GM19351 (cell line): Measurements from ENCODE around the gene CCDC170.
"Not testable (repeated sequence)": the region's sequence is repeated elsewhere in the genome, so short reads cannot be mapped to it uniquely, and the experiment has no call there.

ENCODE experiments used
- ATAC-seq: cut with Tn5 transposase; IDR thresholded peaks from one replicate; pipeline ENCODE4 v1.9.1; 2021; ENCODE audit warnings: mild to moderate bottlenecking, moderate library complexity; ENCODE audit not compliant: unreplicated experiment

Gene CCDC170

GRCh38 chr6:151544884-151545283 is 51.1 kb downstream of the CCDC170 start:
- not testable (repeated sequence) for ATAC-seq

DNA sequence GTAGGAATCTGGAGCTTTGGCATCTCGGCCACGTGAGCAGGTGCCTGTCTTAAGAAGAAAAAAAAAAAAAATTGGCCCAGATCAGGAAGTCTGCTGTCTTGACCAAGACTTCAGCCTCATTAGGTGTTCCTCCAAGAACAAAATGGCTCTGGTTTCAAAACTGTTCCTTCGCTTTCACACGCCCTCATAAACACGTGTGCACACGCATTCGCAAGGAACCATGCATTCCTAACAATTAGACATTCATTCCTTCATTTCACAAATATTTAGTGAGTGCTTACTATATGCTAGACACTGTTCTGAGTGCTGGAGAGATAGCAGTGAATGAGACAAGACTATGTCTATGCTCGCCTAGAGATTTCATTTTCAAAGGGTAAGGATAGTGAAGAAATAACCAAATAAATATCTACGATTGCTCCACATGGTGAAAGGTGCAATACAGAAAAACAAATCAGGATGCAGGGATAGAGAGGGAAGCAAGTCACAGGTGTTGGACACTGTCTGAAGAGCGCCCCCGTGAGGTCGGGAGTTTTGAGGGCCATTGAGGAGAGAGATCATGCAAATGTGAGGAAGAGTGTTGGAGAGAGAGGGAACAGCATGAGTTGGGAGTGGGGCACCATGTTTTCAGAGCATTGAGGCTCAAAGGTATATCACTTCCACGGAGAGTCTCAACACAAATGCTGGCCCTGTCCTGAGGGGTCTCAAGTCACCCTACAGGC is 53.3 kb downstream of the CCDC170 start:
- ATAC-seq = no peak

DNA sequence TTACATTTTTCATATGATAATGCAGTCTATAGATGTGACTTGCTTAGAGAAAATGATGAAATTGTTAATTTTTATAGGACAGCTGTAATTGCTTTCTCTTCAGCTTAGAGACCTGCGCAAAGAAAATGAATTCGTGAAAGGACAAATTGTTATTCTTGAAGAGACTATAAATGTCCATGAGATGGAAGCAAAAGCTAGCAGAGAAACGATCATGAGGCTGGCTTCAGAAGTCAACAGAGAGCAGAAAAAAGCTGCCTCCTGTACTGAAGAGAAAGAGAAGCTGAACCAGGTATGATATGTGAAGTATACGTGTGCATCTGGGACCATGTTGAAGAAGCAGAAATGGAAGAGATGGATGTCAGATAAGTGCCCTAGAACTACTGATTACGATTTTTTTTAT is 54.4 kb downstream of the CCDC170 start:
- ATAC-seq = no peak

DNA sequence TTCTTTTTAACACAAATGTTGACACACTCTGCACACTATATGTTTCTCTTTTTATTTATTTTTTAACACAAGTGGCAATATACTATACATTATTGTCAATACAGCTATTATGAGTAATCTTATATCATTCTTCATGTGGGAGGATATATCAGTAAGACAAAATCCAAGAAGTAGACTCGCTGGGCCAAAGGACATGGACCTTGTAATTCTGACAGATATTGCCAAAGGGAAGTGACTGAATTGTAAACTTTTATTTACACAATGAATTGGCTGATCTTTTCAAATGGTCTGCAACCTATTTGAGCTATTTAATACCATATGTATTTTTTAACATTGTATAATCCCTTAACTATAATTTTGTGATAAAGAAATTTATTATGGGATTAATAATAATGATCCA is 56.0 kb downstream of the CCDC170 start:
- ATAC-seq = no peak

DNA sequence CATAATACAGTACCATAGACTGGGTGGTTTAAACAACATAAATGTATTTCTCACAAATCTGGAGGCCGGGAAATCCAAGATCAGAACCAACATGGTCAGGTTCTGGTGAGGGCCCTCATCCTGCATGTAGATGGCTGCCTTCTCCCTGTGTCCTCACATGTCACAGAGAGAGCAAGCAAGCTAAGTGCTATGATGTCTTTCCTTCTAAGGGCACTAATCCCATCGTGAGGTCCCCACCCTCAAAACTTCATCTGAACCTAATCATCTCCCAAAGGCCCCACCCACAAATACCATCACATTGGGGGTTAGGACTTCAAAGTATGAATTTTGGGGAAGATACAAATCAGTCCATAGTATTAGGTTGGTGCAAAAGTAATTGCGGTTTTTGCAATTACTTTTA is 56.8 kb downstream of the CCDC170 start:
- ATAC-seq = no peak

GRCh38 chr6:151551223-151551857 is 57.5 kb downstream of the CCDC170 start:
- no peak for ATAC-seq

DNA sequence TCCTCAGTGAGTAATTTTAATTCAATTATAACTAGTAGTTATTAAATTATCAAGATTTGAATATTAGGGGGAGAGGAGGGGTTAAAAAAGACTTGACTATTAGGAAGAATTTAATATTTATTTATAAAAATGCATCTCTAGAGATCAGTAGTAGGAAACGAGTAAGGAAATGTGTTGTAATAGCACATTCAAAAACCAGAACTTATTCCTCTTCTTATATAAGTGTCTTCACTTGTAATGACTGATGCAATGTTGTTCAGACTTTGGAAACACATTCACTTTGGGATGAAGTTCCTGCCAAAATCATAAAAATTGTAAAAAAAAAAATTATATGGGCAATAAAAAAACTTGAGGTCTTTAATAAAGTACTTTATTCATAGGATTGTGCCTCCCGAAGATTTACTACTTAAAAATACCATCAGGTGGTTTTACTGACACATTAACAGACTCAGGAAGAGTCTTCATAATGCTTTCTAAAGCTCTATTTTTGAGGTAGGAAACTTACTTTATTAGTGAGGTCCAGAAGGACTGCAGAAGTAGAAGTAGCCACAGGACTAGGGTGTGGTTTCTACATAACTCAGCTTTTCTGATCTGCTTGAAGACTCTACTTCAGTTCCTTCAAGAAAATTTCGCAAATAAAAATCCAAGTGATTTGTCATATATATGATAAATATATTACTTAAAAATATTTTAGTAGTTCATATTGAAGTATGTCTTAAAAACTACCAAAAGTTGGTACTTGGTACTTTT is 59.8 kb downstream of the CCDC170 start:
- peak; percentile 52 for ATAC-seq

GRCh38 chr6:151561238-151561637 is 67.4 kb downstream of the CCDC170 start:
- ATAC-seq = no peak

DNA sequence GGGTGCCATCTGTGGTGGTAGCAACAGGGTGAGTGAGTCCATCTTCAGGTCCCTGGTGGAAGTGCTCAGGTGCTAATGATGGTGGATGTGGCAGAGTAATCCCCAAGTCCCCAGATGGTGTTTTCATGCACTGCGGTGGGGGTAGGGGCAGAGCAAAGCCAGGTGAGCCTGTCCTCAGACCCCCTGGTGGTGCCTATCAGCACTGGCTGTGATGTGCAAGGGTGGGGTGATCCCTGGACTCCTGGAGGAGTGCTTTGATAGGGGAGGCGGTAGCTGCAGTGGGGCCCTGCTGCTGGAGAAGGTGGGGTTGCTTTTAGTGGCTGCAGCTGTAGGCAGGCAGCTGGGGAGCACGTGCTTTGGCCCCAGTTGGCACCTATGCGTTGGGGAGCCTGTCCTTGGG is 70.8 kb downstream of the CCDC170 start:
- no peak for ATAC-seq

GRCh38 chr6:151565940-151566339 is 72.1 kb downstream of the CCDC170 start:
- ATAC-seq = no peak

DNA sequence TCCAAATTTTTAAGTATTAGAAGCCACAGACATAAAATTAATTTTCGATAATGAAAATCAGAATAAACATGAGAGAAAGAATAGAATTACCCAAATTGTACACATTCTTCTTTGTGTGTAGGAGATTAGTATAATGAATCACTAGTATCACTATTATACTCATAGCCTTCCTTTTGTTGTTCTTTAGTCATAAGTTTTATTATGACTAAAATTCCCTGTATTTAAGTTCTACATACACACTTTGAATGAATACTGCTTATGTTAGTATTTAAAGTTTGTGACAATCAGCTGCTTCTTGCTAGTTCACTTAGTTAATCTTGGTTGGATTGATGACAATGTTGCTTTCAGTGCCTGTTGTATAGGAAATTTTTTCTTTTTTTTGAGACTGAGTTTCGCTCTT is 72.7 kb downstream of the CCDC170 start:
- no peak for ATAC-seq

DNA sequence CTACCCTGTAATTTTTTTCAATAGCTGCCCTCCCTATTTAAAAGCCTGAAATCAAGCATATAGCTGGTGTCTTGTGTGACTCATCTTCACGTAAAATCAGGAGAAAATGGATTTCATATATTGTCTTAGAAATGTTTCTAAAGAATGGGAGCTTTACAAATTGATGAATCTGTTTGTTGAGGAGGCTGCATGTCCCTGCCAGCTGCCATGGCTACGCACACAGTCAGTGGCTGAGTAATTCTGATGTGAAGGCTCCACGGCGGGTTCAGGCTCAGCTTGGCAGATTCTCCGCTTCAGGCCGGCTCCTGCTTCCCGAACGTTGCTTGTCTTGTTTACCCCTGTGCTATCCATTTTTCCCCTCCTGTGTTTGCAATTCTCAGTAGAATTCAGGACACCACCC is 82.8 kb downstream of the CCDC170 start:
- ATAC-seq = no peak

- ATAC-seq = no peak
Observed at GRCh38 chr6:151577257-151577656, 83.4 kb downstream of the CCDC170 start.

- no peak for ATAC-seq
Observed at GRCh38 chr6:151585741-151586140, 91.9 kb downstream of the CCDC170 start.

- ATAC-seq = no peak
Observed at GRCh38 chr6:151589667-151590066, 95.8 kb downstream of the CCDC170 start.

GRCh38 chr6:151590742-151591141 is 96.9 kb downstream of the CCDC170 start:
- no peak for ATAC-seq

- ATAC-seq = no peak
Observed at GRCh38 chr6:151592449-151593159, 98.8 kb downstream of the CCDC170 start.

GRCh38 chr6:151609146-151609902 is 115.5 kb downstream of the CCDC170 start:
- ATAC-seq = no peak

- no peak for ATAC-seq
Observed at GRCh38 chr6:151610326-151610725, 116.5 kb downstream of the CCDC170 start.

- no peak for ATAC-seq
Observed at GRCh38 chr6:151614630-151615029, 120.8 kb downstream of the CCDC170 start.

- ATAC-seq = no peak
Observed at GRCh38 chr6:151616091-151616513, 122.3 kb downstream of the CCDC170 start.
